Stimulated activated CD4-positive, alpha-beta T cell treated with anti-CD3 and anti-CD28 coated beads, Interleukin-15, amount 100 ng/mL, for 1 hour (primary cell): ENCODE measurements around the gene LGALS14.

Source experiments
- DNase-seq, 2 donors: peaks; one replicate each; pipeline ENCODE4 v3.0.0-alpha.2; 2020; ENCODE audit warnings: low read depth in 1 of 2, low spot score in 1 of 2

The LGALS14 gene

GRCh38 chr19:39746836-39747529 is 42.7 kb downstream of the LGALS14 start:
- no peak for DNase-seq

- no peak for DNase-seq
These were observed 45.7 kb downstream of the LGALS14 start for GRCh38 chr19:39749981-39750380.

GRCh38 chr19:39752390-39752789 is 48.1 kb downstream of the LGALS14 start:
- DNase-seq, result no peak

- no peak for DNase-seq
These were observed 48.5 kb downstream of the LGALS14 start for GRCh38 chr19:39752795-39753194.

- no peak for DNase-seq
These were observed 50.3 kb downstream of the LGALS14 start for GRCh38 chr19:39754544-39754943.

GRCh38 chr19:39754971-39755370 is 50.7 kb downstream of the LGALS14 start:
- no peak for DNase-seq
